Adrenal gland (tissue), 5 donors: ENCODE measurements around the gene KIF26B.

ENCODE experiments used
- POLR2A ChIP-seq, 2 donors: fragments of 450-650 bp; IDR thresholded peaks; one replicate each; pipeline ENCODE4 v1.6.1; 2017; ENCODE audit warnings: antibody characterized with exemption in 2 of 2, mild to moderate bottlenecking in 2 of 2, moderate library complexity in 1 of 2
- TF ChIP-seq, protein P1 (sequence below), 6 experiments: fragments of 450-650 bp in 4 of 6; fragments of 200-600 bp in 2 of 6; sonication (generic) in 1 of 6; IDR thresholded peaks; 1 replicate in 5 of 6; 2 replicates in 1 of 6; pipeline versions ENCODE4 v1.5.1 to v1.8.0; 2016 to 2021; ENCODE audit warnings: antibody characterized with exemption in 6 of 6, mild to moderate bottlenecking in 2 of 6, moderate library complexity in 1 of 6
- donor health status: DM: no; HTN: no; CAD: no.

DNA sequence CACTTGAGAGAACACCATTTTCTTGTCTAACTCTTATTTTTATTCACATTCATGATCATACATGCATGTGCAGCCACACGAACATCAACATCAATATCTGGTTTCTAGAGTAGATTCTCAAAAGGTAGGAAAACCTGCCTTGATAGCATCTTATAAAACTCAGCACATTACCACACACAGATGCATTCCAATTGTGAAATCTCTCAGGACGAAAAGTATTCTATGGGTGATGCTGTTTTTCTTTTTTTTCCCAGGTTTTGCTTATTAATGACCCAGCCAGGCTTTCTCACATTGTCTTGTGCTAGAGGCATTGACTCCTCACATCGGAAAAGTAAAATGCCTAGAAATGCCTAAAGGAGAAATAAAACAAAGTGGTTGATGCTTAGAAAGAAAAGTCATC, 562.8 kb downstream of the KIF26B start:
- TF ChIP-seq, protein P1, sequence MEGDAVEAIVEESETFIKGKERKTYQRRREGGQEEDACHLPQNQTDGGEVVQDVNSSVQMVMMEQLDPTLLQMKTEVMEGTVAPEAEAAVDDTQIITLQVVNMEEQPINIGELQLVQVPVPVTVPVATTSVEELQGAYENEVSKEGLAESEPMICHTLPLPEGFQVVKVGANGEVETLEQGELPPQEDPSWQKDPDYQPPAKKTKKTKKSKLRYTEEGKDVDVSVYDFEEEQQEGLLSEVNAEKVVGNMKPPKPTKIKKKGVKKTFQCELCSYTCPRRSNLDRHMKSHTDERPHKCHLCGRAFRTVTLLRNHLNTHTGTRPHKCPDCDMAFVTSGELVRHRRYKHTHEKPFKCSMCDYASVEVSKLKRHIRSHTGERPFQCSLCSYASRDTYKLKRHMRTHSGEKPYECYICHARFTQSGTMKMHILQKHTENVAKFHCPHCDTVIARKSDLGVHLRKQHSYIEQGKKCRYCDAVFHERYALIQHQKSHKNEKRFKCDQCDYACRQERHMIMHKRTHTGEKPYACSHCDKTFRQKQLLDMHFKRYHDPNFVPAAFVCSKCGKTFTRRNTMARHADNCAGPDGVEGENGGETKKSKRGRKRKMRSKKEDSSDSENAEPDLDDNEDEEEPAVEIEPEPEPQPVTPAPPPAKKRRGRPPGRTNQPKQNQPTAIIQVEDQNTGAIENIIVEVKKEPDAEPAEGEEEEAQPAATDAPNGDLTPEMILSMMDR (IDR thresholded peaks at IDR 0.05), result no peak
- TF ChIP-seq POLR2A (IDR thresholded peaks at IDR 0.05), result no peak
